ENCODE results near the gene DACT3. TPM values are rescaled to one million over a fixed set of nuclear protein-coding genes. Genes with fewer than 3 reads are reported as not detected.
A peak's percentile ranks its signal among the peaks of the same experiment; 100 is the strongest.

DACT3 gene
- total and polyA plus RNA-seq, 11 donors = 2.4 to 23.4 (median 14.2) TPM

- peak overlapping the region in 8 of 12 donors; percentile 10 to 74 (median 52) for H3K27ac ChIP-seq
- intact Hi-C loops (cut with DNase I) = no loop called here
- peaks cover 0 to 36% (median 0%) of the 10 kb centered on the region in 9 donors for H3K27me3 ChIP-seq
- no peak for TF ChIP-seq CTCF (IDR thresholded peaks at IDR 0.05)
- TF ChIP-seq POLR2A (IDR thresholded peaks at IDR 0.05) = no peak
- ATAC-seq (peak in 1 of 4 donors; percentile 45), DNase-seq (peak in 2 of 5 donors; percentile 36 to 40)
- H3K36me3 ChIP-seq = peaks cover 0 to 11% (median 0%) of the 10 kb centered on the region in 9 donors
- WGBS, 4 donors = 57 to 65% (median 63%) methylated on average over 13 to 16 of the region's 16 CpGs
- H3K4me1 ChIP-seq = peaks cover 0 to 19% (median 7%) of the 10 kb centered on the region in 12 donors
- peak overlapping the region in 1 of 12 donors; percentile 7 for H3K4me3 ChIP-seq
- no peaks in the 10 kb centered on the region for H3K9me3 ChIP-seq
These were observed 6.3 kb downstream of the DACT3 start for GRCh38 chr19:46654621-46655152.

GRCh38 chr19:46650445-46650844 lies 10.5 kb downstream of the DACT3 start:
- WGBS, 4 donors = 87 to 89% (median 88%) methylated on average over 7 of the region's 7 CpGs
- Histone ChIP-seq H3K4me3 (no peak overlapping the region), H3K27ac (no peak overlapping the region), H3K27me3 (peaks cover 0 to 47% (median 0%) of the 10 kb centered on the region in 9 donors), H3K4me1 (peaks cover 0 to 9% (median 0%) of the 10 kb centered on the region in 12 donors), H3K36me3 (peaks cover 0 to 17% (median 4%) of the 10 kb centered on the region in 9 donors), H3K9me3 (peaks cover 0 to 11% (median 0%) of the 10 kb centered on the region in 12 donors)
- ATAC-seq (no peak), DNase-seq (no peak)
- intact Hi-C loops (cut with DNase I) = no loop called here
- TF ChIP-seq CTCF (IDR thresholded peaks at IDR 0.05) = no peak
- no peak for TF ChIP-seq POLR2A (IDR thresholded peaks at IDR 0.05)

- Histone ChIP-seq H3K27me3 (peaks cover 0 to 58% (median 0%) of the 10 kb centered on the region in 9 donors), H3K4me3 (no peak overlapping the region), H3K4me1 (peaks cover 0 to 13% (median 0%) of the 10 kb centered on the region in 12 donors), H3K36me3 (peaks cover 0 to 17% (median 4%) of the 10 kb centered on the region in 9 donors), H3K9me3 (peaks cover 0 to 11% (median 0%) of the 10 kb centered on the region in 12 donors), H3K27ac (no peak overlapping the region)
- 62 to 75% (median 68%) methylated on average over 50 to 144 of the region's 144 CpGs for WGBS, 4 donors
- no peak for DNase-seq
- intact Hi-C loops (cut with DNase I) = no loop called here
- TF ChIP-seq POLR2A (IDR thresholded peaks at IDR 0.05) = no peak
- no peak for TF ChIP-seq CTCF (IDR thresholded peaks at IDR 0.05)
- ATAC-seq = no peak
These were observed 11.7 kb downstream of the DACT3 start for GRCh38 chr19:46648961-46649960.
